Fibroblast of peridontal ligament (primary cell): ENCODE results near the gene NELFB.

Experiments
- DNase-seq: peaks from one replicate; pipeline ENCODE4 v3.0.0-alpha.2; 2010; ENCODE audit errors: extremely low read depth

NELFB gene

DNA sequence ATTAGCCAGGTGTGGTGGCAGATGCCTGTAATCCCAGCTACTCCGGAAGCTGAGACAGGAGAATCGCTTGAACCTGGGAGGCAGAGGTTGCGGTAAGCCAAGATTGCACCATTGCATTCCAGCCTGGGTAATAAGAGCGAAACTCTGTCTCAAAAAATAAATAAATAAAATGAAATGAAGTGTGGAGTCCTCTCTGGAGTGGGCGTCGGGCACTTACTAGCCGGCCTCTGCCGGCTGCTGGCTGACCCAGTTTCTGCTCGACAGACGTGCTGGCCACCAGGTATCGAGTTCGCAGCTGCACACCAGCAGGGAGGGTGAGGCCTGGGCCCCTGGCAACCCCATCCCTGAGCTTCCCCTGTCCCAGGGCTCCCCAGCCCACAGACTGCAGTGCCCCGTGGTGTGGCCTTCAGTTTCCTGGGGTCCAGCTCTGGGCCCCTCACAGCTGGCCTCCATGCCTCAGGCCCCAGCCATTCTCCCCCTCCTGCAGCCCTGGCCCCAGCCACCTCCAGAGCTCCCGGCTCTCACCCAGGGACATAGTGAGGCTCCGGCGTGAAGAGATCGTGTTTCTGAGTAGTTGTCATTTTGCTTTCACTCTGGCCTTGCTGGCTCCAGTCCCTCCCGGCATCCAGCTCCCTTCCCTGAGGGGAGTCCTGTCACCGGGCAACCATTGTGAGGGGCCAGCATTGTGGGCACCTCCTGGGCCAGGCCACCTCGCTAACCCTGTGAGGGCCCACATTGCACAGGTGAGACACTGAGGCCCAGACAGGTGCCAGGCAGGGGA, 7.8 kb upstream of the NELFB start:
- peak; percentile 19 for DNase-seq

- no peak for DNase-seq
Measured at GRCh38 chr9:137247916-137248175, 7.3 kb upstream of the NELFB start.

- DNase-seq = no peak
Measured at GRCh38 chr9:137250329-137251193, 4.6 kb upstream of the NELFB start.

DNA sequence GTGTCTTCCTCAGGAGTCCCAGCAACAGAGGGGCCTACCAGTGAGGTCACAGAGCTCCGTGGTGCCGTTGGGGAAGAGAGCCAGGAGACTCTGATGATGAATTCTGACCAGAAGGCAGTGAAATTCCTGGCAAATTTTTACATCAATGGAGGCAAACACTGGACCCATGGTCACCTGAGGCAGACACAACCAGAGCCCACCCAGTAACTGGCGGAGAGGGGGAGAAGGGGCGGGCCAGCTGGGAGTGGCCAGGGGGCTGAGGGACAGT, 4.0 kb upstream of the NELFB start, which contains the start of gene STPG3:
STPG3 (plus strand) TSS at position 93 of the 268 bp plus-strand sequence; CDS start at position 94, 1 bp downstream.
- DNase-seq = no peak

GRCh38 chr9:137251490-137252268, 3.4 kb upstream of the NELFB start:
- DNase-seq = no peak

- no peak for DNase-seq
Measured at GRCh38 chr9:137252555-137253506, 2.3 kb upstream of the NELFB start.

GRCh38 chr9:137253717-137254623, 1.2 kb upstream of the NELFB start:
- peak; percentile 6 for DNase-seq

GRCh38 chr9:137255448-137256114, 454 bp downstream of the NELFB start:
- peak; percentile 9 for DNase-seq

DNA sequence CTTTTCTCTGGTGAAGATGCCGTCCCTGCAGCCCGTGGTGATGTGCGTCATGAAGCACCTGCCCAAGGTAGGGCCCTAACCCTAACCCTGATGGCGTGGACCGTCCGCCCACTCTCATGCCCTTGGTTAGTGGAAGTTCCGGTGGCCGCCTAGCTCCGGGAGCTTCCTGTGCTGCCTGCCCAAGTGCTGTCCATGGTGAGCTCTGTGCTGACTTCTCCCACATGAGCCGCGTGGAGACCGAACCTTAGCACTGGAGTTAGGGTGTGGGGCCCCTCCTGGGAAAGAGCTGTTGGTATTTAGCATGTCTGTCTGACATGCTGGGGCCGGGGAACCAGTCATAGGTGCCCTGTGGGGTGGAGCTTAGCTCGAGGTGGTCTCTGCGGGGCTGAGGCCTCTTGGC, 1.2 kb downstream of the NELFB start:
- DNase-seq = no peak

GRCh38 chr9:137256856-137257255, 1.7 kb downstream of the NELFB start:
- DNase-seq = no peak

GRCh38 chr9:137262173-137262908, 7.2 kb downstream of the NELFB start:
- DNase-seq = peak; percentile 52

DNA sequence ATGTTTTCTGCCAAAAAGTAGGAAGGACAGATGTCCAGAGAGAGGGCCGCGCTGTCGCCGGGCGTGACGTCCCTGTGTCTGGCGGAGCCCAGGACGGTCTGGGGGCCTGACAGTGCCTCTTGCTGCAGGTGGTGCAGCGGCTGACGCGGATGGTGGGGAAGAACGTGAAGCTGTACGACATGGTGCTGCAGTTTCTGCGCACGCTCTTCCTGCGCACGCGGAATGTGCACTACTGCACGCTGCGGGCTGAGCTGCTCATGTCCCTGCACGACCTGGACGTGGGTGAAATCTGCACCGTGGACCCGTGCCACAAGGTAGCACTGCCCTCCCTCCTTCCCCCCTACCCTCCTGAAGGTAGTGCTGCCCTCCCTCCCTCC, 7.8 kb downstream of the NELFB start:
- no peak for DNase-seq

DNA sequence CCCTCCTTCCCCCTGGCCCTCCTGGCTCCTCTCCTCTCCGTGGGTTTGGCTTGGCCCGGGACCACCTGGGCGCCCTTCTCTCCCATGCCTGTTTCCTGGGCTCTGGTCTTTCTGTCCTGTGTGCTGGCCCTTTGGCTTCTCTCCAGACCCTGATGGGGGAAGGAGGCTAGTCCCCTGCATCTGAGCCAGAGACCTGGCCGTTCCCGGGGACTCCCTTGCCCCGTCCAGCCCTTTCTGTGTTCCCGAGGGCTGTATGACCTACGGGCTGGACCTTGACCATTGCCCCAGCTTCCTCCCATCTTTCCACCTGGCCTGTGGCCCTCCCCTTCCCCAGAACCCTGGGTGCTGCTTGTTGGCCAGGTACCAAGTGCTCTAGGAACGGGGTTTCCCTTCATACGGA, 8.4 kb downstream of the NELFB start:
- DNase-seq = no peak

DNA sequence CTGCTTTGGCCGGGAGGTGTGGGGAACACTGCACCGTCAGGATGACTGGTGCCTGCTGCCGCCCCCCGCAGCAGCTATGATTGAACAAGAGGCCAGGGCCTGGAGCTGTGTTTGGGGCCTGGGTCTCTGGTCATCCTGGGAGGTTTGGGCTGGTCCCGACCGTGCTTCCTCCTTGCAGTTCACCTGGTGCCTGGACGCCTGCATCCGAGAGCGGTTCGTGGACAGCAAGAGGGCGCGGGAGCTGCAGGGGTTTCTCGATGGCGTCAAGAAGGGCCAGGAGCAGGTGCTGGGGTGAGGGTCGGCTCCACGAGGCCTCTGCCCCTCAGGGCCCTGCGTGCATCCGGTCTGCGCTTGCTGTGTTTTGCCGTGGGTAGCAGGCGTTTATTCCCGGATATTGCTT, 8.9 kb downstream of the NELFB start:
- DNase-seq = no peak

DNA sequence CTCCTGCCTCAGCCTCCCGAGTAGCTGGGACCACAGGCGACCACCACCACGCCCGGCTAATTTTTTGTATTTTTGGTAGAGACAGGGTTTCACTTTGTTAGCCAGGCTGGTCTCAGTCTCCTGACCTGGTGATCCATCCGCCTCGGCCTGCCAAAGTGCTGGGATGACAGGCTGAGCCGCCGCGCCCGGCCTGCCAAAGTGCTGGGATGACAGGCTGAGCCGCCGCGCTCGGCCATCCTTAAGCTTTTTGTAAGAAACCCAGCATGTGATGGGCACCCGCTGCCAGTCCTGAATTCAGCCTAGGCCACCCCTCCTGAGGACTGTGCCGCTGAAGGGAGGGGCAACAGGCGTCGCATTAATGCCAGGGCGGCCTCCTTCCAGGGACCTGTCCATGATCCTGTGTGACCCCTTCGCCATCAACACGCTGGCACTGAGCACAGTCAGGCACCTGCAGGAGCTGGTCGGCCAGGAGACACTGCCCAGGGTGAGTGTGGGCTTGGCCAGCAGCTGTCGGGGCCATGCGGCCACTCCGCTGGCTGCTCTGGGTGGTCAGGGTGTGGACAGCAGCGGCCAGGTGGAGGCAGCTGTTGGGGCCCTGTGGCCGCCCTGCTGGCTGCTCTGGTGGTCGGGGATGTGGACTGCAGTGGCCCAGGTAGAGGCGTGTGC, 10.5 kb downstream of the NELFB start:
- no peak for DNase-seq

DNA sequence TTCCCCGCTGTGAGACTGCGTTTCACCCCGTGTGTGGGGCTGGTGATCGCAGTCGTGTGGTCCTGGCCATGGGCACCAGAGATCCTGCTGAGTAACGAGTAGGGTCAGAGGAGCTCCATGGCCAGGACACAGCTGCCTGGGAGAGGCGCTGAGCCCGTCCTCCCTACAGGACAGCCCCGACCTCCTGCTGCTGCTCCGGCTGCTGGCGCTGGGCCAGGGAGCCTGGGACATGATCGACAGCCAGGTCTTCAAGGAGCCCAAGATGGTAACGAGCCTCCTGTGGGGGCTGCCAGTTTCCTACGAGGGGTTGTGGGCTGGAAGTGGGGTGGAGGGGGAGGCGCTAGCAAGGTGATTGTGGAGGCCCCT, 11.0 kb downstream of the NELFB start:
- no peak for DNase-seq

DNA sequence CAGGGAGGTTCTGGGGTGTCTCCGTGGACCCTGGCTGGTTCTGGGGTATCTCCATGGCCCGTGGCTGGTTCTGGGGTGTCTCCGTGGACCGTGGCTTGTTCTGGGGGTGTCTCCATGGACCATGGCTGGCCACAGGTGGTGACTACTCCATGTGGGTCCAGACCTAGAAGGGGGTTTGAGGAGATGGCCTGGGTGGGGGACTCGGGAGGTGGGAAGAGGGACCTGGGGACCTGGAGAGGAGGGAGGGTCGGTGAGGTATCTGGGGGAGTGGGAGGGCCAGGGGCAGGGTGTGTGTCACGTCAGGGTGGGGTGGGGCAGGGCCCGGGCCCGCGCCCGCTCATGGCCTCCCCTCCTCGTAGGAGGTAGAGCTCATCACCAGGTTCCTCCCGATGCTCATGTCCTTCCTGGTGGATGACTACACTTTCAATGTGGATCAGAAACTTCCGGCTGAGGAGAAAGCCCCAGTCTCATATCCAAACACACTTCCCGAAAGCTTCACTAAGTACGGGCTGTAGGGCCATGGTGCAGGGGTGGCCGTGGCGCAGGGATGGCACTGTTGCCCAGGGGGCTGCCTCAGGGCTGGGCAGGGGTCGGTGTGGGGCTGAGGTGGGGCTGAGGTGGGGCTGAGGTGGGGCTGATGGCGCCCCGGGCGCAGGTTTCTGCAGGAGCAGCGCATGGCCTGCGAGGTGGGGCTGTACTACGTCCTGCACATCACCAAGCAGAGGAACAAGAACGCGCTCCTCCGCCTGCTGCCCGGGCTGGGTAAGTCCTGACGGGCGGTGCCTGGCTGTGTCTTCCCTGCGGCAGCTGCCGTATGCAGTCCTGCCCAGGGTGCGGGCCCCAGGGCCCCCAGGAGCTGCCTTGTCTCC, 11.7 kb downstream of the NELFB start:
- DNase-seq = no peak

GRCh38 chr9:137267933-137268355, 12.8 kb downstream of the NELFB start:
- no peak for DNase-seq
